Dedifferentiated amniotic fluid mesenchymal stem cell (primary cell): ENCODE measurements around the gene NAIP.
"Not testable (repeated sequence)": the region's sequence is repeated elsewhere in the genome, so short reads cannot be mapped to it uniquely, and the experiment has no call there.

Experiments
- DNase-seq: peaks from one replicate; pipeline ENCODE4 v3.0.0-alpha.2; 2016; ENCODE audit errors: extremely low spot score

The NAIP gene, protein sequence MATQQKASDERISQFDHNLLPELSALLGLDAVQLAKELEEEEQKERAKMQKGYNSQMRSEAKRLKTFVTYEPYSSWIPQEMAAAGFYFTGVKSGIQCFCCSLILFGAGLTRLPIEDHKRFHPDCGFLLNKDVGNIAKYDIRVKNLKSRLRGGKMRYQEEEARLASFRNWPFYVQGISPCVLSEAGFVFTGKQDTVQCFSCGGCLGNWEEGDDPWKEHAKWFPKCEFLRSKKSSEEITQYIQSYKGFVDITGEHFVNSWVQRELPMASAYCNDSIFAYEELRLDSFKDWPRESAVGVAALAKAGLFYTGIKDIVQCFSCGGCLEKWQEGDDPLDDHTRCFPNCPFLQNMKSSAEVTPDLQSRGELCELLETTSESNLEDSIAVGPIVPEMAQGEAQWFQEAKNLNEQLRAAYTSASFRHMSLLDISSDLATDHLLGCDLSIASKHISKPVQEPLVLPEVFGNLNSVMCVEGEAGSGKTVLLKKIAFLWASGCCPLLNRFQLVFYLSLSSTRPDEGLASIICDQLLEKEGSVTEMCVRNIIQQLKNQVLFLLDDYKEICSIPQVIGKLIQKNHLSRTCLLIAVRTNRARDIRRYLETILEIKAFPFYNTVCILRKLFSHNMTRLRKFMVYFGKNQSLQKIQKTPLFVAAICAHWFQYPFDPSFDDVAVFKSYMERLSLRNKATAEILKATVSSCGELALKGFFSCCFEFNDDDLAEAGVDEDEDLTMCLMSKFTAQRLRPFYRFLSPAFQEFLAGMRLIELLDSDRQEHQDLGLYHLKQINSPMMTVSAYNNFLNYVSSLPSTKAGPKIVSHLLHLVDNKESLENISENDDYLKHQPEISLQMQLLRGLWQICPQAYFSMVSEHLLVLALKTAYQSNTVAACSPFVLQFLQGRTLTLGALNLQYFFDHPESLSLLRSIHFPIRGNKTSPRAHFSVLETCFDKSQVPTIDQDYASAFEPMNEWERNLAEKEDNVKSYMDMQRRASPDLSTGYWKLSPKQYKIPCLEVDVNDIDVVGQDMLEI (N-terminal part only)

GRCh38 chr5:71025289-71025953, at the start of gene NAIP:
TSS of gene NAIP (minus strand) at chr5:71025339. CDS start at chr5:71012915, 12,424 bp downstream.
- not testable (repeated sequence) for DNase-seq

GRCh38 chr5:71067262-71067928, 42.3 kb upstream of the NAIP start, which contains the start of gene GTF2H2:
TSS of gene GTF2H2 (minus strand) at chr5:71067676. CDS start at chr5:71062763, 4,913 bp downstream.
- DNase-seq, result not testable (repeated sequence)

DNA sequence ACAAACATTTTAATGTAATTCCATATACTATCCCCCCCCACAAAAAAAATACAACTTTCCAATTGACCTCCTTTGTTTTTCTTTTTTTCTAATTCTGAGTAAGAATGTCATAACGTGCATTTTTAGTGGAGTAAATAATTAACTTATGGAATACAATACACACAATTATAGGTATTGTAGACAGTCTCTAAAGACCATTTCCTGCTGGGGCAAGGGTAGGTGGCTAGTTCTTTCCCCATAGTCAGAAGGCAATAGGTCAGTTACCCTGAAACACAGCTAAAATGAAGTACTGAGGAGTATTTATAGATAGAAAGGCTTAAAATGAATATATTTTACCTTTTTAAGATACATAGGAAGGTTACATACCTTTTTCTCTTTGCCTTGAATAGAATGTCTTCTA, 36.2 kb upstream of the NAIP start:
- not testable (repeated sequence) for DNase-seq

GRCh38 chr5:71059426-71059825, 34.3 kb upstream of the NAIP start:
- DNase-seq, result not testable (repeated sequence)

DNA sequence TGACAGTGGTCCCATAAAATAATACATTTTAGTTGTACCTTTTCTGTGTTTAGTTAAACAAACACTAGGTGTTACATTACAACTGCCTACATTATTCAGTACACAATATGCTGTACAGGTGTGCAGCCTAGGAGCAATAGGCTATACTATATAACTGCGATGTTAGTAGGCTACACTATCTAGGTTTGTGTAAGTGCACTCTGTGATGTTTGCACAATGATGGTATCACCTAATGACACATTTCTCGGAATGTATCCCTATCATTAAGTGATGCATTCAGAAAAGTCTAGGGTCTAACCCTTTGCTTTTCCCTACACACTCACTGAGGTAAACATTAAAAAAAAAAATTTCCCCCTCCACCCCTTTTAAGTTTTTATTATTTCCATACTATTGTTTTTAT, 19.7 kb upstream of the NAIP start:
- not testable (repeated sequence) for DNase-seq

GRCh38 chr5:71044128-71044527, 19.0 kb upstream of the NAIP start:
- not testable (repeated sequence) for DNase-seq

DNA sequence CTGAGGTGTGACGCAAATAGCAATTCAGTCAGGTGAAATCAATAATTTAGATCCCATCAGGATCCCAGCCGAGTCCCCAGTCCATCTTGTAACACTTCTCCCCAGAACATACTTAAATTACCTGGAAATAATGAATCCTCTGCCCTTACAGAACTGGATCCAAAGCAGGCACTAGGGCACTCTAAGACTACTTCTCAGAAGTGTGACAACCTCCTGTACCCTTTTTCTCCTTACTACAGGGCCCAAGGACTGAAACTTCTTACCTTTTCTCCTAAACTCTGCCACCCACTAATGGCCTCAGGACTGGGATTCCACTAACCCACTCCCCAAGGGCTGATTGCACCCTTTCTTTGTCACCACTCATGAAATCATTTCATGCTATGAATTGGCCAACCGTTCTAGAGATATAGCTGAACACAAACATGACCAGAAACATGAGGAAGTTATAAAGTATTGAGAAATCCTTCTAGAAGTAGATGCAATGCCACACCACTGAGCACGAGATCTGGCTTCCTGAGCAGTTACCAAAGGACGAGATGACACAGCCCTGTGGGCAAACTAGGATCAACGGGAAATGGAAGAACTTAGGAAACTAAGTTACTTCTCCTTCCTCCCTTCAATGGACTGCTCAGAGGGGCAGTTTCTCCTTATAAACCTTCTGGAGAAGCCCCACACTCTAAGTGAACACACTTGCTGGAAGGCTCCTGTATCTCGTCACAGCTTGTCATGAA, 6.1 kb upstream of the NAIP start:
- not testable (repeated sequence) for DNase-seq

- not testable (repeated sequence) for DNase-seq
Measured at GRCh38 chr5:71020643-71021042, 4.5 kb downstream of the NAIP start.

DNA sequence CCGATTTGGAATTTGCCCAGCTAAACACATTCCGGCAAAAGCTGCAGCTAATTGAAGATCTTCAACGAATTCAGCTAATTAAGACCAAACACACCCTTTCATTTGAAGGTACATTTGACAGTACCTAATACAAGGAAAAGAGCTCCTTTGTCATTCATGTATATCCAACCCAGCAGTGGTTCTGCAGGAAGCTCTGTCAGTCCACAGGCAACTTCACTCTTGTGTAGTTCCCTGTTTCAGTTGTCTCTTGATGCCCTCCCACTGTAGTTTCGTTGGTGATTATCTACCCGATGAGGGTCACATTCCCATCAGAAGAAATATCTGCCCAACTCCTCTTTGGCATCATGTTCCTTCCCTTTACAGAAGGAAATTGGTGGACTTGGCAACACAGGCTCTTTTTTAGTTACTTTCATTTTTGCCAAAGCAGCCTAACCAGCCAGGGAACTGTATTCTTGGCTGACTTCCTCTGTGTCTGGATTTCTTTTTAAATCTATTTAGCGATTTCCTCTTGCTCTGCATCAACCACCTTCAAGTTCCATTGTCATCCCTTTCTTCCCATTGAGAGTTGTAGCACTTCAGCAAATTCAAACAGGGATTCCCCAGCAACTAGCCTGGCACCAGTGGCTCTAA, 6.6 kb downstream of the NAIP start:
- DNase-seq, result not testable (repeated sequence)

GRCh38 chr5:71014176-71014575, 11.0 kb downstream of the NAIP start:
- peak; percentile 13 for DNase-seq

GRCh38 chr5:71013575-71013974, 11.6 kb downstream of the NAIP start:
- peak; percentile 13 for DNase-seq

DNA sequence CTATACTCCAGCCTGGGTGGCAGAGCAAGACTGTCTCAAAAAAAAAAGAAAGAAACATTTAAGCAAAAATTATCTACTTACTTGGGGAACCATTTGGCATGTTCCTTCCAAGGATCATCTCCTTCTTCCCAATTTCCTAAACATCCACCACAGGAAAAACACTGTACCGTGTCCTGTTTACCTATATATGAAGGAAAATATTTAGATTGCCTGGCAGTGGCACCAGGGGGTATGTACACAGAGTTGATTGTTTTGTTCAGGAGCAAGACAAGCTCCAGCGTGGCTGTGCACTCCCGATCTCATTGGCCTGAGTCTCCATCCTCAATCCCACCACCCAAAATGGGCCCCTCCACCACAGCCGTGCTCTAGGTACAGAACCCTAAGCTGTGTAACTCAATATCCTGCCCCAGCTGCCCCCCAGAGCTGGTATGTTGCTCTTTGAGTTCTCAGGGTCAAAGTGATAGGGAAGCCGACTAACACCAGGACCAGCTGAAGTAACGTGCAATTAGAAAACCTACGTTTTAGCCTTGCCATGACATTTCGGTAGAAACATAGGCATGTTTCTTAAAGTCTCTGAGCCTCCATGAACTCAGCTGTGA, 13.8 kb downstream of the NAIP start:
- DNase-seq, result peak; percentile 12

GRCh38 chr5:71006983-71007382, 18.2 kb downstream of the NAIP start:
- DNase-seq, result not testable (repeated sequence)

DNA sequence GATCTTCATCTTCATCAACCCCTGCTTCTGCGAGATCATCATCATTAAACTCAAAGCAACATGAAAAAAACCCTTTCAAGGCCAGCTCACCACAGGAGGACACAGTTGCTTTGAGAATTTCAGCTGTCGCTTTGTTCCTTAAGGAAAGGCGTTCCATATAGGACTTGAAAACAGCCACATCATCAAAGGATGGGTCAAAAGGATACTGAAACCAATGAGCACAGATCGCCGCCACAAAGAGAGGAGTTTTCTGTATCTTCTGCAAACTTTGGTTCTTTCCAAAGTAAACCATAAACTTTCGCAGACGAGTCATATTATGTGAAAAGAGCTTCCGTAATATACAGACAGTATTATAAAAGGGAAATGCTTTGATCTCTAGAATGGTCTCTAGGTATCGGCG, 40.3 kb downstream of the NAIP start:
- DNase-seq, result not testable (repeated sequence)

DNA sequence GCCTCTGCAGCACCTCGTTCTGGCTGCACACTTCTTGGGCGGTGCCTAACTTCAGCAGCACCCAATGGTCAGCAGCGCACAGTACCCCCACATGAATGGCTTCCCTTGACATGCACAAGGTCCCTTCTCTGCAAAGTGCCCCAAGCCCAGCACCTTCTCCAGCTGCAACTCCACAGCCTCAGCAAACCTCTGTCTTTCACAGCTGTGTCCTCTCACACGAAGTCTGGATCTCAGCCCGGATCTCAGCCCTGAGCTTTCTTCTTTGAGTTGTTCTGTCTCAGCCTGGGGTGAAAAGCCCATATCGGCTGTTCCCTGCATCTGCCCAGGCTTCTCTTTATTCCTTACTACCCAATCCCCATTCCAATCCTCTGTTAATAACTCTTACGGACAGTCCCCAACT, 57.9 kb downstream of the NAIP start:
- not testable (repeated sequence) for DNase-seq

DNA sequence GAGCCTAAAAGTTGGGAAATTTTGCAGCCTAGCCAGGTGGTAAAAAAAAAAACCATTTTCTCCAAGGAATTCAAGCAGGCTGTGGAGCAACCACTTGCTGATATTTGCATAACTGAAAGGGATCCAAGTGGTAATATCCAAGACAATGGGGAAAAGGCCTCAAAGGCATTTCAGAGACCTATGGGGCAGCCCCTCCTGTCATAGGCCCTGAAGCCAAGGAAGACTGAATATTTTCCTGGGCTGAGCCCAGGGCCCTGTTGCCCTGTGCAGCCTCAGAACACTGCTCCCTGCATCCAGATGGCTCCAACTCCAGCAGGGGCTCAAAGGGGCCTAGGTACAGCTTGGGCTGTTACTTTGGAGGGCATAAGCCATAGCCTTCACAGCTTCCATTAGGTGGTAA, 60.6 kb downstream of the NAIP start:
- not testable (repeated sequence) for DNase-seq

GRCh38 chr5:70953068-70953467, 72.1 kb downstream of the NAIP start:
- DNase-seq, result not testable (repeated sequence)

DNA sequence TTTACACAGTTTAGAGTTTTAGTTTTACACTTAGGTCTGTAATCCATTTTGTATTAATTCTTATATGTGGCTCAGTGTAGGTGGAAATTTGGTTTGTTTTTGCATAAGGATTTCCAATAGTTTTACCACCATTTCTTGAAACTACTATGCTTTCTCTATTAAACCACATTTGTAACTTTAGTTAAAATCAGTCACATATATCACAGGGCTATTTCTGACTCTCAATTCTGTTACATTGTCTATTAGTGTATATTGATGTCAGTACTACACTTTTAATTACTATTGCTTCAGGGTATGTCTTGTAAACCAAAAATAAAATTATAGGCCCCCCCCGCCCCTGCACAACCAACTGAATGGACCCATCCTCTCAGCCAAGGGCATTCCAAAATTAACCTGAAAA, 92.6 kb downstream of the NAIP start:
- not testable (repeated sequence) for DNase-seq

DNA sequence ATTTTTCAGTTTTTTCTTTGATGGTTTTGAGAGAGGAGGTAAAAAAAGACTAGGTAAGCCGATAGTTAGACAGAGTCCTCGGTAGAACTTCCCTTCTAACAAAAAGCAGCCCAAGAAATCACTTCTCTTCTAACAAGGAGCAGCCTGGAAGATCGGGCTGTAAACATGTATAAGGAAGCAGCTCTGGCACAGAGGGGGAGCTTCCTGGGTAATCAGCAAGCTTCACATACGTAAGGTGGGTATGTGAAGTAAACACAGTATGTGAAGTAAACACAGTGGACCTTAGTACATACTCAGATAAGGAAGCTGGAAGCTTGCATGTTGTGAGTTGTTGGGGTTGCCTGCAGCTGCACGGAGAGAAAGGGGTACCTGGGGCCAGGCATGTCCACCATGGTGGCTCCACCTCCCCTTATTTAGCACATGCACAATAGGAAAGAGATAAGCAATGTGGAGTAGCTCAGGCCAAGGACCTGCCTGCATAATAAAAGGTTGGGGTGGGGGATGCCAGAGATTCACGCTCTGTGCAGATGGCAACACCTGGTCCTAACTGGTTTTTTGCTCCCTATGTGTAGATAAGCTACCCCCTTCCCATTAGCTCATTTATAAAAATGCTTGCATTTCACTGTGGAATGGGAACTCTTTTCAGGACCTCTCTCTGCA, 93.3 kb downstream of the NAIP start:
- not testable (repeated sequence) for DNase-seq
